Type B pancreatic cell (in vitro differentiated cells): ENCODE data around the gene ZBTB2. TPM values are rescaled to one million over a fixed set of nuclear protein-coding genes. Genes with fewer than 3 reads are reported as not detected.
"Not testable (repeated sequence)": the region's sequence is repeated elsewhere in the genome, so short reads cannot be mapped to it uniquely, and the experiment has no call there.

Experiments used
- DNase-seq: peaks from one replicate; pipeline ENCODE4 v3.0.0; 2021; ENCODE audit warnings: mixed read lengths; ENCODE audit not compliant: unreplicated experiment; ENCODE audit errors: extremely low spot score
- H3K27ac Mint-ChIP-seq: 2 replicates; pipeline ENCODE4 v1.8.0; 2021; ENCODE audit warnings: mild to moderate bottlenecking, mixed read lengths
- H3K27me3 Mint-ChIP-seq: 2 replicates; pipeline ENCODE4 v1.8.0; 2021; ENCODE audit warnings: mixed read lengths
- H3K36me3 Mint-ChIP-seq: 2 replicates; pipeline ENCODE4 v1.8.0; 2021; ENCODE audit warnings: mixed read lengths
- H3K4me1 Mint-ChIP-seq: one replicate; pipeline ENCODE4 v1.8.0; 2021; ENCODE audit warnings: mixed read lengths; ENCODE audit not compliant: unreplicated experiment
- H3K4me3 Mint-ChIP-seq: 2 replicates; pipeline ENCODE4 v1.8.0; 2021; ENCODE audit warnings: mild to moderate bottlenecking, mixed read lengths
- H3K9me3 Mint-ChIP-seq: 2 replicates; pipeline ENCODE4 v1.8.0; 2021; ENCODE audit warnings: mixed read lengths
- total RNA-seq: library from RNA; stranded (reverse); gene quantifications from 2 replicates; pipeline ENCODE4 v1.2.1, GENCODE V29; 2021; ENCODE audit warnings: low replicate concordance
- TF ChIP-seq, protein P1 (sequence below): fragments of 200-600 bp; sonication (generic); conservative IDR thresholded peaks from 2 replicates; pipeline ENCODE4 v1.5.0; 2021; ENCODE audit warnings: antibody characterized with exemption, mild to moderate bottlenecking

The ZBTB2 gene
- total RNA-seq, 1 donor from 2014 or later = 14.8 TPM

DNA sequence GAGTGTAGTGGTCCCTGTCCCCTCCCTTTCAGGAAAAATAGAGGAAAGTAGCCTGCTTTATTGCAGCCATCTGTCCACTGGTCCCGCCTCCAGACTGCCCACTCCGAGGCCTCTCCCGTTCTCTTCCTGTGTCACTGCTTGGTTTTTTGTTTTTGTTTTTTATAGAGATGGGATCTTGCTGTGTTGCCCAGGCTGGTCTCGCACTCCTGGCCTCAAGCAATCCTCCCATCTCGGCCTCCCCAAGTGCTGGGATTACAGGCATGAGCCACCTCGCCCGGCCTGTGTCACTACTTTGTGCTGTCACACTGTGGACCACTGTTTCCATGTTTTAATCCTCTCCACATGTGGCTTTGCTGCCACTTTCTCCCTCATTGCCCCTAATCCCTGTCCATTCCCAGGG is 71.2 kb downstream of the ZBTB2 start:
- TF ChIP-seq, protein P1, sequence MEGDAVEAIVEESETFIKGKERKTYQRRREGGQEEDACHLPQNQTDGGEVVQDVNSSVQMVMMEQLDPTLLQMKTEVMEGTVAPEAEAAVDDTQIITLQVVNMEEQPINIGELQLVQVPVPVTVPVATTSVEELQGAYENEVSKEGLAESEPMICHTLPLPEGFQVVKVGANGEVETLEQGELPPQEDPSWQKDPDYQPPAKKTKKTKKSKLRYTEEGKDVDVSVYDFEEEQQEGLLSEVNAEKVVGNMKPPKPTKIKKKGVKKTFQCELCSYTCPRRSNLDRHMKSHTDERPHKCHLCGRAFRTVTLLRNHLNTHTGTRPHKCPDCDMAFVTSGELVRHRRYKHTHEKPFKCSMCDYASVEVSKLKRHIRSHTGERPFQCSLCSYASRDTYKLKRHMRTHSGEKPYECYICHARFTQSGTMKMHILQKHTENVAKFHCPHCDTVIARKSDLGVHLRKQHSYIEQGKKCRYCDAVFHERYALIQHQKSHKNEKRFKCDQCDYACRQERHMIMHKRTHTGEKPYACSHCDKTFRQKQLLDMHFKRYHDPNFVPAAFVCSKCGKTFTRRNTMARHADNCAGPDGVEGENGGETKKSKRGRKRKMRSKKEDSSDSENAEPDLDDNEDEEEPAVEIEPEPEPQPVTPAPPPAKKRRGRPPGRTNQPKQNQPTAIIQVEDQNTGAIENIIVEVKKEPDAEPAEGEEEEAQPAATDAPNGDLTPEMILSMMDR = no peak
- peaks cover 6% of the 10 kb centered on the region for H3K27me3 Mint-ChIP-seq
- H3K9me3 Mint-ChIP-seq = peaks cover 10% of the 10 kb centered on the region
- no peak for DNase-seq
- H3K4me1 Mint-ChIP-seq = peaks cover 43% of the 10 kb centered on the region
- H3K27ac Mint-ChIP-seq = no peak overlapping the region
- no peak overlapping the region for H3K4me3 Mint-ChIP-seq
- H3K36me3 Mint-ChIP-seq = peaks cover 33% of the 10 kb centered on the region

DNA sequence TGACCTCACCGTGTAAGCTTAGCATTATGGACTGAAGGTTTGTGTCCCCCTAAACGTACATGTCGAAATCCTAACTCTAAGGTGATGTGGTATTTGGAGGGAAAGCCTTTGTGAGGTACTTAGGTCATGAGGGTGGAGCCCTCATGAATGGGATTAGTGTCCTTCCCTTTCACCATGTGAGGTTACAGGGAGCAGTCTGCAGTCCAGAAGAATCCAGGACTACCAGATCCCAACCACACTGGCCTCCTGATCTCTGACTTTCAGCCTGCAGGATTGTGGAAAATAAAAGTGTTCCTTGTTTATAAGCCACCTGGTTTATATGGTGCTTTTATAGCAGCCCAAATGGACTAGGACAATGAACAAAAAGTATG is 73.4 kb downstream of the ZBTB2 start:
- no peak for DNase-seq
- TF ChIP-seq, protein P1 = no peak
- no peak overlapping the region for H3K27ac Mint-ChIP-seq
- H3K36me3 Mint-ChIP-seq = peaks cover 39% of the 10 kb centered on the region
- H3K4me1 Mint-ChIP-seq = peaks cover 34% of the 10 kb centered on the region
- peak overlapping the region; percentile 53 for H3K4me3 Mint-ChIP-seq
- peaks cover 10% of the 10 kb centered on the region for H3K9me3 Mint-ChIP-seq
- no peaks in the 10 kb centered on the region for H3K27me3 Mint-ChIP-seq

DNA sequence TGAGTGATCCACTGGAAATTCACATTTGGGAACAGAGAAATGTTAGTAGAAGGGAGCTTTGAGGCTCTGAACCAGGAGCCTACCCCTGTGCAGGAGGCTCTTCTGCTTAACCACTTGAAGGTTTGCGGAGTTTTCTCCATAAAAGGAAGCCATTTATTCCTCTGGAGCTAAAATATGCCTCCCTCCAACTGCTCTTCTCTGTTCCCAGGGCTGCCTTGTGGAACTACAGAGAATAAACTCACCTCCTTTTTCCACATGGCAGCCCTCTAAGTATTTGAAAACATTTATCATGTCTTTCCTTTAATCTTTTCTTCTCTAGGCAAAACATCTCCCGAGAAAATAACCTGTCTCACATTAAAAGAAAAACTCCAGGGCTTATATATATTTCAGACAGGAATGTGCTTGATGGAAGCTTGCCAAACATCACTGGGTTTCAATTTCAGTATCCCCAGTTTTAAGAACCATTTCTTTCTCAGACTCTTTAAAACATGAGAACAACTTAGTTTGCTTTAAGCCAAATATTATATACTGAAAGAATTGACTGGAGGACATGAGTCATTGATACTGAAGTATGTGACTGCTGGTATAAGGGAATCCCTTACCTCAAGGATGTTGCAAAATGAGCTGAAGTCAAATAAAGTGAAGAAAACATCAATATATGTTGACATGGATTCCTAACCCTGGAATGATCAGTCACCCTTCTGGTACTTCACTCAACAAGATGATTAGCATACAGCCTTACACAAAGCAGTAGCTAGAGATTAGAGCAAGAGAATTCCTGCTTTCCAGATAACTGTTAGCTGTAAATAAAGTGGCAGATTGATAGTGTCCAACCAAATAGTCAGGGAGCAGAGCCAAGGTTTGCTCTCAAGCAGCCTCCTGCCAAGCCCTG is 74.0 kb downstream of the ZBTB2 start:
- peak overlapping the region; percentile 61 for H3K27ac Mint-ChIP-seq
- no peak for DNase-seq
- H3K27me3 Mint-ChIP-seq = no peaks in the 10 kb centered on the region
- H3K9me3 Mint-ChIP-seq = peaks cover 5% of the 10 kb centered on the region
- peaks cover 35% of the 10 kb centered on the region for H3K36me3 Mint-ChIP-seq
- TF ChIP-seq, protein P1 = no peak
- H3K4me1 Mint-ChIP-seq = peaks cover 39% of the 10 kb centered on the region
- H3K4me3 Mint-ChIP-seq = peak overlapping the region; percentile 53

DNA sequence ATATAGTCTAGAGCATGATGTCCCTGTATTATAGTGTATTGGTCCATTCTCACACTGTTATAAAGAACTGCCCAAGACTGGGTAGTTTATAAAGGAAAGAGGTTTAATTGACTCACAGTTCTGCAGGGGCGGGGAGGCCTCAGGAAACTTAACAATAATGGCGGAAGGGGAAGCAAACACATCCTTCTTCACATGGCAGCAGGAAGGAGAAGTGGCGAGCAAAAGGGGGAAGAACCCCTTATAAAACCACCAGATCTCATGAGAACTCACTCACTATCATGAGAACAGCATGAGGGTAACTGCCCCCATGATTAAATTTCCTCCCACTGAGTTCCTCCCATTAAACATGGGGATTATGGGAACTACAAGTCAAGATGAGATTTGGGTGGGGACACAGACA is 75.7 kb downstream of the ZBTB2 start:
- H3K27me3 Mint-ChIP-seq, DNase-seq, H3K27ac Mint-ChIP-seq, H3K4me3 Mint-ChIP-seq, H3K9me3 Mint-ChIP-seq: not testable (repeated sequence)
- Mint-ChIP-seq H3K4me1 (peaks cover 51% of the 10 kb centered on the region), H3K36me3 (peaks cover 33% of the 10 kb centered on the region)

Other genes starting within 250 kb of the ZBTB2 start
- gene AKAP12, start 151.6 kb downstream of the ZBTB2 start, total RNA-seq = 67.4 and 138 TPM in 2 replicates
- 22.7 and 28.6 TPM in 2 replicates for gene RMND1, start 60.6 kb upstream of the ZBTB2 start, total RNA-seq
- gene CCDC170, start 102.5 kb upstream of the ZBTB2 start, total RNA-seq = 0.24 and 1.9 TPM in 2 replicates